Erythroblast (primary cell): Measurements from ENCODE around the gene MTR.

Experiments used
- GATA1 ChIP-seq: IDR thresholded peaks from 2 replicates; pipeline ENCODE4 v1.6.1; 2011; ENCODE audit warnings: low read depth, mild to moderate bottlenecking, control low read depth, low read length, moderate library complexity
- POLR2A ChIP-seq: IDR thresholded peaks from 2 replicates; pipeline ENCODE4 v1.6.1; 2011; ENCODE audit warnings: mild to moderate bottlenecking, low read length

DNA sequence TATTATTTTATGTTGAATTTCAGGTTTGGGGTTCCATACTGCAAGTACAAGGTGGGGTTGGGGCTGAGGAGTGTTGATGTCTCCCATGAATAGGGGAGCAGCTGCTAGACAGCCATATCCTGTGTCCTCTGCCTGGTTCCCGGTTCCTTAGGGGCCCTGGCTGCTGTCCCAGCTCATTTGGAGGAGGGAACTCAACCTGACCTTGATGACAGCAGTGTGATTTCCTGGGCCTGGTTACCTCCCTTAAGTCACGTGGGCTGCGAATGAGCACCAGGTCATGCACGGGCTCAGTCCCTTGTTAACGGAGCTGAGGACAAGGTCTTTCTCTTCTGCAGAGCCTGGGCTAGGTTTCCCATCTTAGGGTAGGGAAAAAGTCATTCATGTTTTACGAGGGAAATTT lies 85.1 kb downstream of the MTR start:
- no peak for TF ChIP-seq POLR2A
- no peak for TF ChIP-seq GATA1
